ENCODE data around the gene DNASE1L3. TPM values are rescaled to one million over a fixed set of nuclear protein-coding genes. Genes with fewer than 3 reads are reported as not detected.

Gene DNASE1L3
- total and polyA plus RNA-seq, 2 of the 8 experiments (the other 6 are each of a cell fraction or from before 2014, with no cell fraction given) = not detected

GRCh38 chr3:58158442-58159153, 52.2 kb downstream of the DNASE1L3 start:
- Histone ChIP-seq H4K5ac (ENCODE audit: insufficient read length, low read depth, low read length) (no peak overlapping the region), H3K79me2 (ENCODE audit: control insufficient read depth in 1 of 2, insufficient read depth in 2 of 2, low read length in 2 of 2) (no peaks in the 10 kb centered on the region), H2AFZ (ENCODE audit: low read length) (no peak overlapping the region), H3K23me2 (ENCODE audit: low read depth, low read length) (no peaks in the 10 kb centered on the region), H3K36me3 (ENCODE audit: control insufficient read depth in 2 of 4, insufficient read depth in 4 of 4, low read length in 3 of 4) (peaks cover 17 to 83% (median 33%) of the 10 kb centered on the region in 4 experiments; a peak in 7 of 8 replicates), H3K9me3 (ENCODE audit: insufficient read depth in 2 of 2, low read depth in 1 of 2, low read length in 1 of 2) (no peaks in the 10 kb centered on the region), H2BK120ac (replicated peaks; ENCODE audit: low read depth, low read length) (no peak overlapping the region), H3K79me1 (ENCODE audit: low read depth, low read length) (no peaks in the 10 kb centered on the region), H3K14ac (ENCODE audit: insufficient read length) (no peak overlapping the region), H2AK5ac (ENCODE audit: low read depth, low read length) (no peak overlapping the region), H2BK5ac (ENCODE audit: low read depth, low read length) (no peak overlapping the region), H2BK15ac (ENCODE audit: low read length) (no peak overlapping the region), H3K4me2 (ENCODE audit: insufficient read depth in 1 of 2, low read depth in 2 of 2, low read length in 2 of 2) (no peak overlapping the region), H2BK12ac (ENCODE audit: low read depth, low read length) (no peak overlapping the region), H4K20me1 (replicated peaks in 1 of 2; ENCODE audit: control insufficient read depth in 1 of 2, insufficient read depth in 2 of 2, low read length in 2 of 2) (no peaks in the 10 kb centered on the region), H3K27ac (ENCODE audit: low read depth, low read length) (0 out of 2 replicates have a peak overlapping the region, but pooled peaks have one; percentile 27), H2BK20ac (ENCODE audit: low read length) (no peak overlapping the region), H3K18ac (ENCODE audit: extremely low read depth, low read length) (no peak overlapping the region), H3K9ac (replicated peaks in 1 of 4; ENCODE audit: extremely low read depth in 1 of 4, low read depth in 3 of 4, low read length in 3 of 4) (no peak overlapping the region), H3K56ac (replicated peaks; ENCODE audit: insufficient read length, low read depth, low read length) (no peak overlapping the region), H3K4me1 (replicated peaks in 1 of 4; ENCODE audit: control insufficient read depth in 3 of 4, insufficient read depth in 4 of 4, low read length in 3 of 4) (no peaks in the 10 kb centered on the region), H3K4ac (replicated peaks; ENCODE audit: insufficient read length, low read depth, low read length) (no peak overlapping the region), H3K4me3 (ENCODE audit: extremely low read depth in 1 of 4, insufficient read depth in 2 of 4, low read depth in 3 of 4, low read length in 4 of 4) (no peak overlapping the region), H3K23ac (ENCODE audit: insufficient read length) (no peak overlapping the region), H4K8ac (ENCODE audit: extremely low read depth, insufficient read depth, low read length) (no peak overlapping the region), H3K27me3 (replicated peaks in 1 of 4; ENCODE audit: control insufficient read depth in 3 of 4, extremely low read depth in 1 of 4, insufficient read depth in 3 of 4, low read length in 3 of 4) (no peaks in the 10 kb centered on the region), H4K91ac (replicated peaks; ENCODE audit: insufficient read length, low read length) (no peak overlapping the region)
- TF ChIP-seq SUZ12 (IDR thresholded peaks at IDR 0.05; ENCODE audit: low read length) = no peak
- 0 out of 2 replicates have a peak, but pooled peaks have one; percentile 27 for TF ChIP-seq KDM1A (IDR thresholded peaks at IDR 0.05; ENCODE audit: borderline replicate concordance, low read length)
- no peak for TF ChIP-seq ATF2 (IDR thresholded peaks at IDR 0.05; ENCODE audit: low read length)
- TF ChIP-seq, protein P1, sequence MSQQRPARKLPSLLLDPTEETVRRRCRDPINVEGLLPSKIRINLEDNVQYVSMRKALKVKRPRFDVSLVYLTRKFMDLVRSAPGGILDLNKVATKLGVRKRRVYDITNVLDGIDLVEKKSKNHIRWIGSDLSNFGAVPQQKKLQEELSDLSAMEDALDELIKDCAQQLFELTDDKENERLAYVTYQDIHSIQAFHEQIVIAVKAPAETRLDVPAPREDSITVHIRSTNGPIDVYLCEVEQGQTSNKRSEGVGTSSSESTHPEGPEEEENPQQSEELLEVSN (IDR thresholded peaks at IDR 0.05) = no peak
- no peak for TF ChIP-seq RFX5 (IDR thresholded peaks at IDR 0.05; ENCODE audit: borderline replicate concordance, low read depth, low read length)
- ChIA-PET POLR2A (ENCODE audit: partially characterized antibody) (interaction anchor here (1.9 kb wide), 1 partner anchor 9 kb away, joined by 6 read pairs; no protein-coding TSS in a partner anchor), CTCF (ENCODE audit: partially characterized antibody) (interaction anchor here (0.8 to 3.5 kb wide), 5 partner anchors 8 to 196 kb away, joined by 3 to 30 read pairs (median 4); no protein-coding TSS in a partner anchor)
- WGBS, 2 experiments (ENCODE audit: extremely low coverage in 1 of 2, insufficient coverage in 1 of 2, insufficient read length in 1 of 2, insufficient replicate concordance in 2 of 2, low coverage in 1 of 2, low lambda C conversion rate in 2 of 2, missing lambda C conversion rate in 1 of 2) = 86% methylated on average over 7 of the region's 7 CpGs; no CpG with 5 or more reads in 1 of the 2 experiments
- DNase-seq (ENCODE audit: low read depth in 1 of 2, low spot score in 2 of 2) (no peak), FAIRE-seq (no peak)

Data from H1 (cell line).